Stimulated activated naive CD4-positive, alpha-beta T cell (primary cell): ENCODE measurements around the gene FAIM2.
A peak's percentile ranks its signal among the peaks of the same experiment; 100 is the strongest.
"Not testable (repeated sequence)": the region's sequence is repeated elsewhere in the genome, so short reads cannot be mapped to it uniquely, and the experiment has no call there.

Experiments used
- DNase-seq, 6 experiments: peaks; one replicate each; lab custom pipeline; 2025; lab: John Stamatoyannopoulos, UW

The FAIM2 gene

DNA sequence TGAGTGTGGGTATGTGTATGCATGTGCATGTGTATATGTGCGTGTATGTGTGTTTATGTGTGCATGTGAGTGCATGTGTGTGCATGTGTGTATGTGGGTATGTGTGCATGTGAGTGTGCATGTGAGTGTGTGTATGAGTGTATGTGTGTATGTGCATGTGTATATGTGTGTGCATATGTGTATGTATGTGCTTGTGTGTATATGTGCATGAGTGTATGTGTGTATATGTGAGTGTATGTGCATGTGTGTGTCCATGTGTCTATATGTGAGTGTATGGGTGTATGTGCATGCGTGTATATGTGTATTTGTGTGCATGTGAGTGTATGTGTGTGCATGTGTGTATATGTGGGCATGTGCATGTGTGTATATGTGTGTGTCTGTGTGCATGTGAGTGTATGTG is 25.7 kb downstream of the FAIM2 start:
- no peak for DNase-seq

DNA sequence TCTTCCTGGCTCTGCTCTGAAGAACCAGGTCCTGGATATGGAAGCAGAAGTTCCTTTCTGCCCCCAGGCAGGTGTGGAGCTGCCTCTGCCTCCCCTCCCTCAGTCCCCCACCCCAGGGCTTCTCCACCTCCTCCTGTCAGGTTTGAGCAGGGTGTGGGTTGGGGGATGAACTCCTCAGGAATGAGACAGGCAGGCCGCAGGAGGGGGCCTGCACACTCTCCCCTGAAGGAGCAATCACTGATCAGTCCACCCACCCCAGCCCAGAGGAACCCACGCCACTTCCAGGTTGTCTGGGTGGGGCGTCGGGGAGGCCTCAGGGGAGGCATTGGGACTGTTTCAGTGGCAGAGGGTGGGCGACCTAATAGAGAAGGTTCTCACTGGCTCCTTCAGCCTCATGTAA is 26.6 kb downstream of the FAIM2 start:
- DNase-seq = no peak

DNA sequence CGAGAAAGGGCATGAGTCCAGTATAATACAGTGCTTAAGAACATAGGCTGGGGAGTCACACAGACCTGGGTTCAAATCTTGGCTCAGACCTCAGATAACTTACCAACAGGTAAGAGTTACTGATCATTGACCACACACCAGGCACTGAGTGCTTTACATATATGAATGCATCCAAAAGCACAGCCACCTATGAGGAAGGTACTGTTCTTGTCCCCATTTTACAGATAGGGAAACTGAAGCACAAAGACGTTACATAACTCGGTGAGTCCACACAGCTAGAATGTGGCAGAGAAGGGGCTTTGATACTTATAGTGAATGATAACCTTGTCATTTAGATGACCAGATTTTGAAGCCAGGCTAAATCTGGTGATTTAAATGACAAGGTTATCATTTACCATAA is 27.6 kb downstream of the FAIM2 start:
- no peak for DNase-seq

DNA sequence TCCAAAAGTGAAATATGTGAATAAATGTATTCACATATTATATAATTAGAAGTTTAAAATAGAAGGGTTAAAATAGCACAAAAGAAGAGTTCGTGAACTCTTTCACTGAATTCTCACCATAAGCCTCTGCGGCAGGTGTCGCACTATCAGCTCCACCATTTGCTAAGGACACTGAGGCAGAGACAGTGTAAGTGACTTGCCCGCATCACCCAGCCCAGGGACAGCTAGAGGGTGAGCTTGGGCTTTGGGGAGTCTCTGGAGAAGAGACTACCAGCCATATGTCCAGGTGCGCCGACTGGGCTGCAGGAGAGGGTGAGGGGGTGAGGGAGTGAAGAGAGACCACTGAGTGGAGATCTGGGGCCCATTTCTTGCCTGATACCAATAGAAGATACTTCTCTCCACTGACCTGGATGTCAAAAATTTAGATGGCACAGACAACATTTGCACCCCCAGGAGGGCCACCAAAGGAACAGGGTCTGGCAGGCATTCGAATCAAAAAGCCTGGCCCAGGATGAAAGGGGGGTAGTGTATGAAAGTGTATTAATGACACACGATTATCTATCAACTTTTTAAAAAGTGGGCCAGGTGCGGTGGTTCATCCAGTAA is 28.5 kb downstream of the FAIM2 start:
- no peak for DNase-seq

DNA sequence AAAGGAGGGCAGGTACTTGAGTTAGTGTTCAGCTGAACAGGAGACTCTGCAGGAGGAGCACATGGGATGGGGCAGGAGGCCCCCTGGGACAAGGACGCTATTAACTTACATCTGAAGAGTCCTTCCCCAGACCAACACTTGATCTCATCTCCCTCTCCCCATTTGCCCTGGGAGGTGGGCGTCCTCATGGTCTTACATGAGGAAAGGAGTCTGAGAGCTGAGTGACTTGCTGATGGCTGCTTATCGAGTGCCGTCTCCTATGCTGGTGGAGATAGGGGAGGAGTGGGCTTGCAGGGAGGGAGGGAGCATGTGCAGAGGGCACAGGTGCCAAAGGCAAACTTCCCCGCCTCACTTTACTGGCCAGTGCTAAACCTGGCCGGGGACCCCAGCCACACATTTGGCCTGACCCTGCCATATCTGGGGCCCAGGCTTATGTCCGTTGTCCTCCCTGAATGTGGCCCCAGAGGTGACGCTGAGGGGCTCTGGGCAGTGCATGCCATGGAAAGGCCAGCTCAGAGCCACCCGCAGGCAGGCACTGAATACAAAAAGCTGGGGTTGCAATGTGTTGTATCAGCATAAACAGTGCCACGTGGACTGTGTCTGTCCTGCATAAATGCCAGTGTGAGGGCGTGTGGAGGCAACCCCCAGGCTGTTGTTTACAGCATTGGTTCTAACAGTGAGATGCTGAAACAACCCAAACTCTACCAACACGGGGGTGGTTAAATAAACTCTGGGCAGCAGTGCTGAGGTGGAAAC is 29.4 kb downstream of the FAIM2 start:
- DNase-seq = no peak

DNA sequence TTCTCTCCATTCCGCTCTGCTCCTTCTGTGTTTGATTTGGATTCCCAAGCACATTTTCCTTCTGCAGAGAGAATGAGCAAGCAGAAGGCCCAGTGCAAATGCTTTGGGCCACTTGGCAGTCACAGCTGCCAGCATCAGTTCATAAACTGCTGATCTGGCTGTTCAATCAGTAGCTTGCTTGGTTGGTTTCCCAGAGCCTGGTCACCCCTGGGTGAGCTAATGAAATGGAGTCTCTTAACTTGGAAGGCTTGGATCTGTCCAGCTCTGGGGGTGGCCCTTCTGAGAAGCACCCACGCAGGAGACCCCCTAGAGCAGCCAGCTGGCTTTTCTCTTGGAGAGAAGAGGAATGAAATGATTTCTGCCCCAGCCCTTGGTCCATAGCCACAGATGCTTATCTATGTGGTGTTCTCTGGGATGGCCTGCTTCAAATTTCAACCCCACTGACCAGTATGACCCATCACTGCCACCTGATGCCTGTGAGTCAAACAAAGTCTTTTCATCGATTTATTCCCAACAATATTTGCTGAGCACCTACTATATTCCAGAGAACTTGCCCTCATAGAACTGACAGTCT is 30.3 kb downstream of the FAIM2 start:
- no peak for DNase-seq

DNA sequence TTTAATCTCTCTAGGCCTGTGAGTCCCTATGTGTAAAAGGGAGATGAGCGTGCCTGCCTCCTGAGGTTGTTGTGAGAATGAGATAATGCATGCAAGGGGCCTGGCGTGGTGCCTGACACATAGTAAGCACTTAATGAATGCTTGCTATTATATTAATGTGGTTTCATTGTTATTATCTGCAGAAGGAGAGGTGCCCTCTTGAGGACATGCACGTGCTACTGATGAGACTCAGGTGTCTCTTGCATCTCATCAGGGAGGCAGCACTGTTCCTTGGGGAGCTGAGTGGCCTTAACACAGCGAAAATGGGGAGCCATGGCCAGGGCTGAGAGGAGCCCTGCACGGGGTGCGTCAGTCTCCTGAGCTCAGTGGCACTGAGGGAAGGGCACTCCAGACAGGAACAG is 30.9 kb downstream of the FAIM2 start:
- DNase-seq = no peak

DNA sequence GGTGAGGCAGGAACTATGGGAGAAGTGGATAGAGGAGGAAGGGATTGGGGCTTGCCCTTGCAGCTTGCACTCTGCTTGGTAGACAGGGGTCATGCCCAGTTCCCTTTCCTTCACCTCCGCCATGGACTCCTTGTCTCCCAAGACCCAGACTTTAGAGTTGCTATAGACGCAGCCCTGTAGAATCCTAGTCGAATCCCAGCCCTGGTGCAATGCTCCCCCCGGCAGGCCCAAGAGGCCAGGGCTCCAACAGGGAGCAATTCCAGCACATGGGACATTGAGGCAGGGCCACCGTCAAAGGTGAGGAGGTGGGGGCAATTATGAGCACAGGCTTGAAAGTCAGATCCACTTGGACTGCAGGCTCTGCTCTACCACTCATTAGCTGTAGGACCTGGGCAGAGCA is 31.3 kb downstream of the FAIM2 start:
- DNase-seq = no peak

DNA sequence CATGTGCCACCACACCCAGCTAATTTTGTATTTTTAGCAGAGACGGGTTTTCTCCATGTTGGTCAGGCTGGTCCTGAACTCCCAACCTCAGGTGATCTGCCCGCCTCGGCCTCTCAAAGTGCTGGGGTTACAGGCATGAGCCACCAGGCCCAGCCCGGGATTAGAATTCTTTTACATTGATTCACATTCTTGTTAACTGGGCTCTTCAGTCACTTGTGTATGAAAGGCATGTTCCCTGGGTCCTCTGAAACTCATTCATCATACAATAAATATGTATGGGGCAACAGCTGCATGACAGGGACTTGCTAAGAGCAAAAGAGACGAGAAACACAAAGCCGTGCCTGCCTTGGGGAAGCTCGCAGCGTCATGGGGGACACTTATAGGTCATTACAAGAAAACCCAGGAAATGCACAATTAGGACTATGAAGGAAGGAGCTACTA is 31.9 kb downstream of the FAIM2 start:
- DNase-seq = not testable (repeated sequence)

DNA sequence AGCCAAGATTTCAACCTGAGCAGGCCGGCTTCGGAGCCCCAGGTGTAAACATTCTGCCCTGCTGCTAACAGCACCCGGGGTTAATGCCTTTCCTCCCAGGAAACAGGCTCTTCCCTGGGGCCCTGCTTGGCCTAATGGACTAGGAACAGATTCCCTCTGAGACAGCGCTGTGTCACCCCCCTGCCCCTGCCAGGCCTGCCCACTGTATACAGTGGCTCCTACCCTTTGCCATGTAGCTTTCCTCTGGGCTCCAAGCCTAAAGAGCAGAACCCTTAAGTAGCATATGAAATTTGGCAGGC is 32.5 kb downstream of the FAIM2 start:
- no peak for DNase-seq

DNA sequence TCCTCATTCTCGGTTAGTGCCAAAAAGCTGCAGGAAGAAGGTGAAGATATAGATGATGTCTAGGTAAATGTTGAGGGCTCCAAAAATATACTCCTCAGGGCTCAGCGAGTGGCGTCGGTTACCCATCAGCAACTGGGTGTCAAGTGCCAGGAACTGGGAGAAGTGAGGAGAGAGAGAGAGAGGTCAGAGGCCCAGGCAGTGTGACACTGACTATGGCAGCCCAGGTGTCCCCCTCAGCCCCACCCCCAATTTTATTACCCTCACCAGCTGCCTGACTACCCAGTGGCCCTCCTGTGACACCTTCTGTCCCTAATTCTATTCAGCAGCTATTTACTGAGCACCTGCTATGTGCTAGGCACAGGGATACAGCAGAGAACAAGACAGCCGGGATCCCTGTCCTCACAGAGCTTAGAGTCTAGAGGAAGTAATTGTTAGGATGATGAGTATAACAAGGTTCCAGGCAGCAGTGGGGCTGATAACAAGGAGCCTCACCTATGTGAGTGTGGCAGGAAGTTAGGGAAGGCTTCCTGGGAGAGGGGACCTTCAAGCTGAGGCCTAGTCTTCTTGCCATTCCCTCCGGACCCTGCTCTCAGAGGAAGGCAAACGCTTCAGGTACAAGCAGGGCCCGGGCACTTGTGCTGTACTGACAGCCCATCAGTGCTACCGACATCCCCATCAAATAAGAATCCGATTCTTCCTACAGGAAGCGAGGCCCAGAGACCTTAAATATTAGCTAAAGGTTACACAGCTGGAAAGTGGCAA is 33.0 kb downstream of the FAIM2 start:
- no peak for DNase-seq

DNA sequence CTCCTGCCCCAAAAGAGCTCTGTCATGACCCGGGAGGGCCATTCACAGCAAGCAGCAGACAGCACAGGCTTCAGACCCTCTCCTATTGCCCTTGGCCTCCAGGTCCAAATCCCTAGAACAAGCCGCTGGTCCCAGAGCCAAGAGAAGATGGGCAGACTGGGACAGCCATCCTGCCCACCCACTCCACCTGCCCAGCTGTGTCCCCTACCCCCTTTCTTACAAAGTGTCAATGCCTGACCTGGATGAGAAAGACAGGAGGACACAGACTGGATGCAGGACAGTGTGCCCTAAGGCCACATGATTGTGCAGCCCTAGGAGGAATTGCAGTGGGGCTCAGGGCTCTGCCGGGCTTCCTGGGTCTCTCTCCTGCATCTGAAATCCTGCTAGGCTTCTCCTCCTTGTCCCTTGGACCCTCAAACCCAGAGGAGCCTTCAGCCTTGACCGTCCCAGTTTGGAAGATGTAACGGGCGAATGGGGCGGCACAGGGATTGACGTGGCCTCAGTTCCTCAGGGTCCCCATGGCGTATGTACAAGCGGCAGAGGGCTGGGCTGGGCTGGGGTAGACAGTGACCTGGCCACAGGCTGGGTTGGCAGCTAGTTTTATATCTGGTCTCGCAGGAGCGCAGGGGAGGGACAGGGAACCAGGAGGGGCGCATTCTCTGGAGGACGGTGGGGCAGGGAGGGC is 33.7 kb downstream of the FAIM2 start:
- DNase-seq = no peak

DNA sequence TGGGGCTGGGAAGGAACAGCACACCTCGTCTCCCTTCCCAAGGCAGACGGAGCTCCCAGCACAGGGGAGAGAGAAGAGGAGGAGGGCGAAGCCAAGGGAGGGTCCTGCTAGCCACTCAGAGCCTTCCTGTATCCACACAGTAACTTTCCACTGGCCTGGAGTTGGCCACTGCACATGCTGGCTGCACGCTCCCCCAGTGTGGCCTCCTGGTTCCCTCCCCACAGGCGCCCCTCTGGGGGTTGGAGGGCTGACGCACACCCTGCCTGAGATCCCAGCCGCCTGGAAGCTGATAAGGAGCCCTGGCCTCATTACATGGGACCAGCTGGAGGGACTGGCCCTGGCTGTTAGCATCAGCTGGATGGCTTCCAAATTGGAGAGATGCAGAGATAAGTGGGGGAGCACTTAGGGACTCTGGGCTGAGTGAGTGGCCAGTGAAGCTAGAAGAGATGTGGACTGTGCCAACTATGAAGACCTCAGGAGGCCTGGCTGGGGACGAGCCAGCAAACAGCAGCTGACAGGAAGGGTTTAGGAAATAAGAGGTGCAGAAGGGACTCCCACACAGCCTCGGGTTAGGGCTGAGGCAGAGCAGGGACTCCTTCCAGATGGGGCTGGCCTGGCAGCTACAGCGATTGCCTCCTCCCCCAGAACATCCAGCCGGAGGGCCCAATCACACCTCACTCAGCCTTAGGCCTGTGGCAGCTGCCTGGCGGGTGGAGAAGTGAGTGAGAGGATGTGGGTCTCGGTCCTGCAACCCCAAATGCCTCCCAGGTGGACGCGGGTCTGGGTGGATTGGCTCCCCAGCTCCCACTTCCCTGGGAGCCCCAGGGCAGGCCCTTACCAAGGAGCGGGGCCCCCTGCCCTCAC is 34.5 kb downstream of the FAIM2 start:
- DNase-seq = no peak

DNA sequence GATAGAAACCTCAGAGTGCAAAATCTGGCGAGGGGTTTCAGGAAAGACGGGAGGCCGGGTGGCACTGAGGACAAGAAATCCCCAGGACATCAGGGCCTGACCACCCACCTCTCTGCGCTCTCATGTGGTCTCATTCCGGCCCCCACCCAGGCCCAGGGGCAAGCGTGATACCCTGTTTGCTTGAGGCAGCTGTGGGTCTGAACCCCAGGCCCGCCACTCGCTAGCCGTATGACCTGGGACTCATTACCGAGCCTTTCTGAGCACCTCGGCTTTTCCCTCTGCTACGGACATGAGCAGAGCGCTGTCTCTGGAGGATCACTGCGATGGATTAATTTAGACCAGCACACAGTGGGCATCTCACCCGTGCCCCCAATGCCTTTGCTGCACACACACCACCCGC is 35.3 kb downstream of the FAIM2 start:
- no peak for DNase-seq

DNA sequence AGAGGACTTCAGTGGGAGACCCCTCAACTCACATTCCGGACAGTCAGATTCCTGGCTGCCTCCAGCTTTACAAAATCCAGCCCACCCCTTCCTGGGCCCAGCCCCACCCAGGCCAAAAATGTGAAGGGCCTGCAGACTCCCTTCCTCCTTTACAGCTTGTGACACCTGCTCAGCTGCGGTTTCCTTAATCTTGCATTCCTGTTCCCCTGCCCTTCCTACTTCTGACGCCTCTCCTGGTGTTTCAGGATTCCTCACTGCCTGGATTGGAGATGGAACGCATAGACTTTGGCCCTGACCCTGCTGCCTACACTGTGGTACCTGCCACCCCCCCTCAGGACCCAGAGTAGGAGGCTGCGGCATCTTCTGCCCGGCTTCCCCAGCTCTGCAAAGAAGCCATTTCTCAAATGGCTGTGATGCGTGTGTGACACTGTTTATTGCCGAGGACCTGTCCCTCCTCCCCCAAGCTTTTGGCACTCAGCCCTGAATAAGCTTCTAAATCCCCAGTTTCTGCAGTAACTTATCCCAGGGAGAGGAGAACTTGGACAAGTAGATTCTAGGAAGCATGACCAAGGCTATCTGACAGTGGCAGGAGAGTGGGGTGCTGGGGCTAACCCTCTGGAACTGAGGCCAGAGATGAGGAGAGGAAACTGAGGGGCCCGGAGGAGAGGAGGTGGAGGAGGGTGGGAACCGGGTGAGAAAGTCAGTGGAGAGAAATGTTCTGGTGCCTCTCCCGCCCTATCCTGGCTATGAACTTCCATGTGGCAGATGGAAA is 35.9 kb downstream of the FAIM2 start:
- DNase-seq = no peak

DNA sequence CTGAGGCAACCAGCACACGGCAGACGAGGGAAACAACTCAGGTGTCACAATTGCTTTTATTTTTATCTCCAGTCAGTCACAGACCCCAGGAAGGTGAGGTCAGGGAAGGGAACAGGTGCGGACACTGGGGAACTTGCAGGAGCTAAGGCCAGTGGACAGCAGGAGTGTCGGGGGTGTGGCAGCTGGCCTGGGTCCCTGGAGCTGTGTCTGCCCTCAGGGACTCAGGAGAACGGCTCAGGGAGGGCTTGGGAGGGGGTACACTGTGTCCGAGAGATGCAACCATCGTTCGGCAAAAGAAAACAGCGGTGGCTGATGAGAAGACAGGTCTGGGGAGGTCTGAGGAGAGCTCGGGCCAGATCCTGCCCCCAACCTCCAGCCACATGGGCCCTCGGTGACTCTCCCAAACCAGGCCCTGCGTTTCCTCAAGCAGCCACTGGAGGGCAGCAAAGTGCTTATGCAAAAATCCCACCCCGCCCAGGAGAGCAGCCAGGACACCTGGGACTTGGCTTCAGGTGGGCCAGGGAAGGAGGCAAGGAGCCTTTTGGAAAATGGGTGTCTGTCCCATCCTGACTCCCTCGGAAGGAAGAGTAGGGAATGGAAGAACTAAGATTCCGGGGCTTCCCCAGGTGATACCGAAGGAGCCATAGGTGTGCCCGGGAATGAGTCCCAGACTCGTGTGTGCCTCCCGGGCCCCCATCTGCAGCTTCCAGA is 36.7 kb downstream of the FAIM2 start:
- peak; percentile 45 to 76 (median 54) for DNase-seq

DNA sequence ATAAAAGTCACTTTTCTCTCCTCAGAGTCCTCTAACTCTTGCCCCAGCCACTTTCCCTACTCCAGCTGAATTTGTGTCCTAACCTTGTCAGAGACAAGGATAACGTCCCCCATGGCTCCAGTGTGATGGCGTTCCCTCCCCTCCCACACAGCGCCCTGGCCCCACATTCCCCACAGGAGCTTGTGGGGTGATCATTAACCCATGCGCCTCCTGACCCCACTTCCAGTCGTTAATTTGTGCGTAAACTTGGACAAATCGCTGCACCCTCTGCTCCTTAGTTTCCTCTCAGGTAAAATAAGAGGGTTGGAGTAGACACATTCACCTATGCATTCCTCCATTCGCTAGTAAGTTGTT is 37.9 kb downstream of the FAIM2 start:
- DNase-seq = no peak

DNA sequence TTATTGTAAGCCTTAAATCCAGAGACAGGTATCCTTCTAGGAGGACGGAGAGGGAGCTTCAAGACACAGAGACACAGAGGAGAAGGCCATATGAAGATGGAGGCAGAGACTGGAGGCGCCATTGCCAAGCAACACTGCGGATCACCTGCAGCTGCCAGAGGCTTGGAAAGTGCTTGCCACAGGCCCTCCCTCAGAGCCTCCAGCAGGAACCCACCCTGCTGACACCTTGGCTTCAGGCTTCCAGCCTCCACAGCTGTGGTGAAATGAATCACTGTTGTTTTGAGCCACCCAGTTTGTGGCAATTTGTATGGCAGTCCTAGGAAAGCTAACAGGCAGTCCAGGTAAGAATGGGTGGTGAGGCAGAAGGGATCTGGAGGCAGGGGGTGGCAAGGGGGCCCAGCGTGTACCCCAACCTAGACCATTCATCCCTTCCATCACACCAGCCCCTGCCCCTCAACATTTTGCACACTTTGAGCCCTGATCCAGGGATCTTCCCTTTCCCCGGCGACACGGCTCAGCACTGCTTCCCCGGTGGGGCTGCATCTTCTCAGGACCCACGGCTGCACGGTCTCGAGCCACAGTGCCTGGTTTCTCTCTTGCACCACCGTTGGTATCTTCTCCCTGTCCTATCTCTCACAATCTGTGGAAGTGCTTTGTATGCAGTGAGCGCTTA is 38.5 kb downstream of the FAIM2 start:
- no peak for DNase-seq

DNA sequence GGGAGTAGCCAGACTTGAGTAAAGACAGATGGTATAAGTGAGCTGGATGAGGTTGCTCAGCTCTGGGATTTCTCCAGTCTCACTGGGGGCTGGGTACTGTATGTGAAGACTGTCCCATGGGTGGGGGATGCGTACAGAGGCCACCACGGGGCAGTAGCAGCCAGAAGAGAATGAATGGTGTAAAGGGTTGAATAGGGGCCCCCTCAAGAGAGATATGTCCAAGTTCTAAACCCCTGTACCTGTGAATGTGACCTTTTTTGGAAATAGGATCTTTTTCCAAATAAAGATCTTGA is 39.0 kb downstream of the FAIM2 start:
- DNase-seq = no peak
